Forelimb muscle (tissue), 1 donor: Measurements from ENCODE around the gene KL. TPM values are rescaled to one million over a fixed set of nuclear protein-coding genes. Genes with fewer than 3 reads are reported as not detected.

Experiments
- DNase-seq: peaks from one replicate; pipeline ENCODE4 v3.0.0-alpha.2; 2013; ENCODE audit warnings: low read depth
- polyA plus RNA-seq: library from polyadenylated mRNA; unstranded; fragments of 120-200 nt; gene quantifications from one replicate; pipeline ENCODE4 v1.2.1, GENCODE V29; 2013; ENCODE audit not compliant: insufficient read length

KL gene
- polyA plus RNA-seq, 1 donor: 2.5 TPM

- no peak for DNase-seq
These were observed 65.4 kb downstream of the KL start for GRCh38 chr13:33081666-33082065.

GRCh38 chr13:33083054-33083453 lies 66.8 kb downstream of the KL start:
- no peak for DNase-seq

- no peak for DNase-seq
These were observed 70.9 kb downstream of the KL start for GRCh38 chr13:33087091-33087490.

- no peak for DNase-seq
These were observed 71.6 kb downstream of the KL start for GRCh38 chr13:33087790-33088189.

GRCh38 chr13:33089311-33089710 lies 73.1 kb downstream of the KL start:
- no peak for DNase-seq

- no peak for DNase-seq
These were observed 74.7 kb downstream of the KL start for GRCh38 chr13:33090755-33091414.

- no peak for DNase-seq
These were observed 75.2 kb downstream of the KL start for GRCh38 chr13:33091415-33091774.

- DNase-seq: no peak
These were observed 76.1 kb downstream of the KL start for GRCh38 chr13:33092073-33092987.

- no peak for DNase-seq
These were observed 80.8 kb downstream of the KL start for GRCh38 chr13:33096886-33097605.

- no peak for DNase-seq
These were observed 83.6 kb downstream of the KL start for GRCh38 chr13:33099860-33100259.

- DNase-seq: no peak
These were observed 84.7 kb downstream of the KL start for GRCh38 chr13:33100886-33101285.

GRCh38 chr13:33101835-33102234 lies 85.6 kb downstream of the KL start:
- DNase-seq: no peak

- no peak for DNase-seq
These were observed 87.2 kb downstream of the KL start for GRCh38 chr13:33103457-33103856.

- no peak for DNase-seq
These were observed 89.3 kb downstream of the KL start for GRCh38 chr13:33105387-33106005.

GRCh38 chr13:33106656-33107360 lies 90.6 kb downstream of the KL start:
- no peak for DNase-seq

- DNase-seq: no peak
These were observed 91.1 kb downstream of the KL start for GRCh38 chr13:33107361-33107760.

- no peak for DNase-seq
These were observed 92.4 kb downstream of the KL start for GRCh38 chr13:33108620-33109019.

GRCh38 chr13:33109271-33109697 lies 93.1 kb downstream of the KL start:
- no peak for DNase-seq

GRCh38 chr13:33109801-33110200 lies 93.6 kb downstream of the KL start:
- DNase-seq: no peak

- DNase-seq: no peak
These were observed 94.1 kb downstream of the KL start for GRCh38 chr13:33110386-33110712.

- DNase-seq: no peak
These were observed 94.6 kb downstream of the KL start for GRCh38 chr13:33110713-33111413.
